AG04449 (cell line): Measurements from ENCODE around the gene ASPSCR1.
A peak's percentile ranks its signal among the peaks of the same experiment; 100 is the strongest.

Experiments
- CTCF ChIA-PET: fragments of 350-600 bp; formaldehyde crosslinking; extraction: SDS; loops from one replicate; lab custom pipeline; 2021; ENCODE audit warnings: antibody characterized with exemption; lab: Yijun Ruan, JAX
- POLR2A ChIA-PET: fragments of 400-600, 350-600 bp; formaldehyde crosslinking; extraction: SDS; loops from one replicate; lab custom pipeline; 2020; ENCODE audit warnings: antibody characterized with exemption, inconsistent platforms; lab: Yijun Ruan, JAX
- DNase-seq: peaks from one replicate; pipeline ENCODE4 v3.0.0-alpha.2; 2010; ENCODE audit warnings: low read depth, low spot score
- H3K4me3 ChIP-seq: 2 replicates; pipeline ENCODE4 v1.5.1; 2011; ENCODE audit warnings: low read depth, mild to moderate bottlenecking, control low read depth, low read length
- TF ChIP-seq, protein P1 (sequence below): IDR thresholded peaks from one replicate; pipeline ENCODE4 v1.5.1; 2011; ENCODE audit warnings: mild to moderate bottlenecking, moderate library complexity, low read length, control low read depth, inconsistent platforms; ENCODE audit not compliant: insufficient read depth; ENCODE audit errors: missing control alignments

Gene ASPSCR1

DNA sequence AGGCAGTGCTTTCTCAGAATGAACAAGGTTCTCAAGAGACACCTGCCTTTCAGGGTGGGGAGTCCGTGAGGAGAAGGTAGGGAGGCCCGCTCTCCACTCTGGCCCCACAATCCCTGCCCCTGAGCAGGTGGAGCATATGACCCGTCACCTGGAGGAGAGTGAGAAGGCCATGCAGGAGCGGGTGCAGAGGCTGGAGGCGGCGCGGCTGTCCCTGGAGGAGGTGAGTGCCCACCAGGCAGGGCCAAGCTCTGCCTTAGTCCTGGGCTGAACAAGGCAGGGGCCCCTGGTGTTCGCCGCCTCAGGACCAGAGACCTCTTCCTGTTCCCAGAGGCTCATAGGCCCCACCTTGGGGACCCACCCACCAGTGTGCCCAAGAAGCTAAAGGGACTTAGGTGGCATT lies 51.5 kb downstream of the ASPSCR1 start:
- CTCF ChIA-PET = interaction anchor here (1.2 to 4.2 kb wide), 11 partner anchors 9 to 203 kb away, joined by 3 to 94 read pairs (median 12); partner anchors contain the start of genes DCXR and NOTUM
- POLR2A ChIA-PET = no interaction called here

DNA sequence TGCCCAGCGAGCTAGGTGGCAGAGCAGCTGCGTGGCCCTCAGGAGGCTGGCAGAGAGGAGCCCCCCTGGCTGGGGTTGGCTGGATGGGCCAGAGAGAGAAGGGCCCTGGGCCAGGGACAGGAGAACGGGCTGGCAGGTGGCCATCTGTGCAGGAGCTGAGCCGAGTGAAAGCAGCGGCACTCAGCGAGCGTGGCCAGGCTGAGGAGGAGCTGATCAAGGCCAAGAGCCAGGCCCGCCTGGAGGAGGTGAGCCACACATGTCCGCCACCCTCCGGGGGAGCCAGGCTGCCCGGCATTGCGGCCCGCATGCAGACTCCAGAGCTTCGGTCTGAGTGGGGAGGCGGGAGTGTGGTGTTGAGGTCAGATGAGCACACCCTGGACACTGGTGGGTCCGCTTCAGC lies 52.0 kb downstream of the ASPSCR1 start:
- POLR2A ChIA-PET = interaction anchor here (1.0 to 1.5 kb wide), 2 partner anchors 21 to 69 kb away, joined by 3 to 4 read pairs; partner anchors contain the start of gene FASN
- H3K4me3 ChIP-seq = no peak overlapping the region
- CTCF ChIA-PET = interaction anchor here (0.8 to 4.2 kb wide), 19 partner anchors 9 to 292 kb away, joined by 3 to 94 read pairs (median 8); partner anchors contain the start of gene NOTUM
- TF ChIP-seq, protein P1, sequence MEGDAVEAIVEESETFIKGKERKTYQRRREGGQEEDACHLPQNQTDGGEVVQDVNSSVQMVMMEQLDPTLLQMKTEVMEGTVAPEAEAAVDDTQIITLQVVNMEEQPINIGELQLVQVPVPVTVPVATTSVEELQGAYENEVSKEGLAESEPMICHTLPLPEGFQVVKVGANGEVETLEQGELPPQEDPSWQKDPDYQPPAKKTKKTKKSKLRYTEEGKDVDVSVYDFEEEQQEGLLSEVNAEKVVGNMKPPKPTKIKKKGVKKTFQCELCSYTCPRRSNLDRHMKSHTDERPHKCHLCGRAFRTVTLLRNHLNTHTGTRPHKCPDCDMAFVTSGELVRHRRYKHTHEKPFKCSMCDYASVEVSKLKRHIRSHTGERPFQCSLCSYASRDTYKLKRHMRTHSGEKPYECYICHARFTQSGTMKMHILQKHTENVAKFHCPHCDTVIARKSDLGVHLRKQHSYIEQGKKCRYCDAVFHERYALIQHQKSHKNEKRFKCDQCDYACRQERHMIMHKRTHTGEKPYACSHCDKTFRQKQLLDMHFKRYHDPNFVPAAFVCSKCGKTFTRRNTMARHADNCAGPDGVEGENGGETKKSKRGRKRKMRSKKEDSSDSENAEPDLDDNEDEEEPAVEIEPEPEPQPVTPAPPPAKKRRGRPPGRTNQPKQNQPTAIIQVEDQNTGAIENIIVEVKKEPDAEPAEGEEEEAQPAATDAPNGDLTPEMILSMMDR = no peak
- no peak for DNase-seq

More for the DNA sequence above, 51.5 kb downstream of the ASPSCR1 start:
- no peak overlapping the region for H3K4me3 ChIP-seq
- no peak for DNase-seq
- TF ChIP-seq, protein P1 = no peak

DNA sequence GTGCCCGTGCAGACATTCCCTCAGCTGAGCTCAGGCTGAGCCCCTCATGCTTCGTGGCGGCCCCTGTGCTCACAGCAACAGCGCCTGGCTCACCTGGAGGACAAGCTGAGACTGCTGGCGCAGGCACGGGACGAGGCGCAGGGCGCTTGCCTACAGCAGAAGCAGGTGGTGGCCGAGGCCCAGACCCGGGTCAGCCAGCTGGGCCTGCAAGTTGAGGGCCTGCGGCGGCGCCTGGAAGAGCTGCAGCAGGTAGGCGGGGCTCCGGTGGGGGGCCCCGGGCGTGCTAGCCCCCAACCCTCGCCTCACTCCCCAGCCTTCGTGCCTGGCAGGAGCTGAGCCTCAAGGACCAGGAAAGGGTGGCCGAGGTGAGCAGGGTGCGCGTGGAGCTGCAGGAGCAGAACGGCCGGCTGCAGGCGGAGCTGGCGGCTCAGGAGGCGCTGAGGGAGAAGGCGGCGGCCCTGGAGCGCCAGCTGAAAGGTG lies 52.6 kb downstream of the ASPSCR1 start:
- peak overlapping the region; percentile 15; the same call in 1 of the 2 replicates for H3K4me3 ChIP-seq
- DNase-seq = no peak
- ChIA-PET POLR2A (interaction anchor here (0.6 to 1.8 kb wide), 5 partner anchors 20 to 212 kb away, joined by 3 to 6 read pairs (median 4); partner anchors contain the start of genes FASN and SLC16A3), CTCF (interaction anchor here (0.7 to 4.2 kb wide), 47 partner anchors 9 to 385 kb away, joined by 3 to 94 read pairs (median 4); partner anchors contain the start of genes MAFG, NOTUM, SIRT7 and SLC16A3)
- TF ChIP-seq, protein P1 = no peak

DNA sequence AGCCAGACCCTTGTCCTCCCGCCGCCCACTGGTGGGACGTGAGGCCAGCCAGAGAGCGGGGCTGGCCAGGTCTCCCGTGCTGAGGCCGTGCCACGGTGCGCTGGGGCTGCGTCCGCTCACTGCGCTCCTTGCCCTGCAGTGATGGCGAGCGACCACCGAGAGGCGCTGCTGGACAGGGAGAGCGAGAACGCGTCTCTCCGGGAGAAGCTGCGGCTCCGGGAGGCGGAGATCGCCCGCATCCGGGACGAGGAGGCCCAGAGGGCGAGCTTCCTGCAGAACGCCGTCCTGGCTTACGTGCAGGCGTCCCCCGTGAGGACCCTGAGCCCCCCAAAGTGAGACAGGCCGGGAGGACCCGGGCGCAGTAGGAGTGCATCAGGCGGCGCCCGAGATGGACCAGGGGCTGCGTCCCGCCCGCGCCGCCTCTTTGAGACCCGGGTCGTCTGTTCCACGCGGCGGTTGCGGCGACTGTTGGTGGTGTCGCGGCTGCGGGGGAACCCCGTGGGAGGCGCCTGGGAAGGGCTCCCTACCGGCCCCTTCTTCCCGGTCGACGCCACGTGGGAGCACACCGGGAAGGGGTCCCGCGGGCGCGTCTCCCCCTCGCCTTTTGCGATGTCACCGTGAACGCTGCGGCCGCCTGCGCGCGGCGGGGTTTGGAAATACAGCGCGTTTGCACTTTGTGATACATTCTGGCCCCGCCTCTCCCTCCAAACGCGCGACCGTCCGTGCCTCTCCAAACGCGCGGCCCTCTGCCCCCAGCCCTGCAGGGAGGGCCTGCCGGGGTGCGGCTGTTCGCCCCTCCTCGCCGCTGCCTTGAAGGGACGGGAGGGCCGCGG lies 53.3 kb downstream of the ASPSCR1 start:
- DNase-seq = no peak
- ChIA-PET POLR2A (interaction anchor here (0.6 to 1.8 kb wide), 6 partner anchors 8 to 212 kb away, joined by 3 to 6 read pairs (median 4); partner anchors contain the start of genes CENPX, FASN, LRRC45 and SLC16A3), CTCF (interaction anchor here (0.6 to 4.2 kb wide), 53 partner anchors 8 to 748 kb away, joined by 3 to 94 read pairs (median 4); partner anchors contain the start of genes GPS1, MAFG, NOTUM and SIRT7)
- TF ChIP-seq, protein P1 = peak; percentile 96
- H3K4me3 ChIP-seq = peak overlapping the region; percentile 55

DNA sequence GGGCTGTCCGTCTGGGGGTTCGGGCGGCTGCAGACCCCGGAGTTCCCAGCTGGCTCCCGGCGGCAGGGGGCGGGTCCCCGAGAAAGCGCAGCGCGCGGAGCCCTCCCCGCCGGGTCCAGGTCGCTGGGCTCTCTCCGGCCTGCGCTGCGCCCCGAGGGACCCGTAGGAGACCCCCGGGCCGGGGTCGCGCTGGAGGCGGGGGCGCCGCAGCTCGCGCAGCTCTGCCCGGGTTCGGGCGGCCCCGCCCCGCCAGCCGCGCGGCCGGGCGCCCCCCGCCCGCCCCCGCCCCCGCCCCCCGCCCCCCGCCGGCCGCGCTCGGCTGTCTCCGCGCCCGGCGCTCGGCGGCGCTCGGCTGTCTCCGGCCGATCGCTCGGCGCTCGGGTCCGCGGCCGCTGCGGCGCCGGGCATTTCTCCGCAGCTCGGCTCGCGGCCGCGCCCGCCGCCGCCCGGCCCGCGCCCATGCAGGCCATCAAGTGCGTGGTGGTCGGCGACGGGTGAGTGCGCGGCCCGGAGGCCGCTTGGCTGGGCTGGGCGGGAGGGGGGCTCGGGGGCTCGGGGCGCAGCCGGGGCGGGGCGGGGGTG lies 54.0 kb downstream of the ASPSCR1 start, which contains the start of gene RAC3:
Gene RAC3 (plus strand): TSS at position 376 of the 582 bp plus-strand sequence. CDS start 84 bp downstream, at position 460.
- H3K4me3 ChIP-seq = peak within 1 kb of the TSS; percentile 61
- POLR2A ChIA-PET = interaction anchor here (0.6 to 1.8 kb wide), 2 partner anchors 8 to 211 kb away, joined by 3 to 6 read pairs; partner anchors contain the start of genes CENPX and LRRC45
- TF ChIP-seq, protein P1 = no peak
- no peak for DNase-seq
- CTCF ChIA-PET = interaction anchor here (0.9 to 4.2 kb wide), 14 partner anchors 8 to 748 kb away, joined by 3 to 94 read pairs (median 6); partner anchors contain the start of genes CENPX, LRRC45 and NOTUM
